Measurements from ENCODE around the gene SBNO2.

Gene SBNO2

DNA sequence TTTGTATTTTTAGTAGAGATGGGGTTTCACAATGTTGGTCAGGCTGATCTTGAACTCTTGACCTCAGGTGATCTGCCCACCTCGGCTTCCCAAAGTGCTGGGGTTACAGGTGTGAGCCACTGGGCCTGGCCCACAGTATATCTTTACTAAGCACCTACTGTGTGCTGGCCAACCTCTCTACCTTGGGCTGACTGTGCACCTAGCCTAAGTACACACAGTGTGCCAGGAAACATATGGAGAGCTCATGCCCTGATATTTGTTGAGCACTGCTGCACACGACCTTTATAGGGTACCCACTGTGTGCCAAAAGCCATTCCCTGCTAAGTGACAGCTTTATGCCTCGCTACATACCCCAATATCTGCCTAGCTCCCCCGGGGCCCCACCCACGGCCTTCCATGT, 113.4 kb downstream of the SBNO2 start:
- Histone ChIP-seq H3K9me3 (ENCODE audit: insufficient read depth, low read depth, low read length) (peaks cover 25% of the 10 kb centered on the region; the same call in 1 of the 2 replicates), H3K79me2 (ENCODE audit: insufficient read depth, low read length) (no peaks in the 10 kb centered on the region), H3K9me2 (replicated peaks; ENCODE audit: low read depth, low read length) (no peaks in the 10 kb centered on the region), H2AFZ (ENCODE audit: low read length) (no peak overlapping the region), H4K20me1 (ENCODE audit: insufficient read depth, low read length, poor library complexity, severe bottlenecking) (no peaks in the 10 kb centered on the region), H3K4me3 (ENCODE audit: low read length, poor library complexity, severe bottlenecking) (no peak overlapping the region), H3K9ac (ENCODE audit: low read depth, low read length, poor library complexity, severe bottlenecking) (no peak overlapping the region), H3K27me3 (ENCODE audit: insufficient read depth, low read length, poor library complexity, severe bottlenecking) (no peaks in the 10 kb centered on the region), H3K4me1 (ENCODE audit: insufficient read depth, low read length, poor library complexity, severe bottlenecking) (peaks cover under 1% of the 10 kb centered on the region), H3F3A (ENCODE audit: low read depth) (no peaks in the 10 kb centered on the region), H3K4me2 (ENCODE audit: low read depth, low read length, poor library complexity, severe bottlenecking) (no peak overlapping the region), H3K36me3 (ENCODE audit: insufficient read depth, low read length) (no peaks in the 10 kb centered on the region)
- TF ChIP-seq, protein P1, sequence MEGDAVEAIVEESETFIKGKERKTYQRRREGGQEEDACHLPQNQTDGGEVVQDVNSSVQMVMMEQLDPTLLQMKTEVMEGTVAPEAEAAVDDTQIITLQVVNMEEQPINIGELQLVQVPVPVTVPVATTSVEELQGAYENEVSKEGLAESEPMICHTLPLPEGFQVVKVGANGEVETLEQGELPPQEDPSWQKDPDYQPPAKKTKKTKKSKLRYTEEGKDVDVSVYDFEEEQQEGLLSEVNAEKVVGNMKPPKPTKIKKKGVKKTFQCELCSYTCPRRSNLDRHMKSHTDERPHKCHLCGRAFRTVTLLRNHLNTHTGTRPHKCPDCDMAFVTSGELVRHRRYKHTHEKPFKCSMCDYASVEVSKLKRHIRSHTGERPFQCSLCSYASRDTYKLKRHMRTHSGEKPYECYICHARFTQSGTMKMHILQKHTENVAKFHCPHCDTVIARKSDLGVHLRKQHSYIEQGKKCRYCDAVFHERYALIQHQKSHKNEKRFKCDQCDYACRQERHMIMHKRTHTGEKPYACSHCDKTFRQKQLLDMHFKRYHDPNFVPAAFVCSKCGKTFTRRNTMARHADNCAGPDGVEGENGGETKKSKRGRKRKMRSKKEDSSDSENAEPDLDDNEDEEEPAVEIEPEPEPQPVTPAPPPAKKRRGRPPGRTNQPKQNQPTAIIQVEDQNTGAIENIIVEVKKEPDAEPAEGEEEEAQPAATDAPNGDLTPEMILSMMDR (conservative IDR thresholded peaks at IDR 0.05; ENCODE audit: low read length), result no peak
- no peak for TF ChIP-seq EZH2phosphoT487 (IDR thresholded peaks at IDR 0.05; ENCODE audit: borderline replicate concordance)

DNA sequence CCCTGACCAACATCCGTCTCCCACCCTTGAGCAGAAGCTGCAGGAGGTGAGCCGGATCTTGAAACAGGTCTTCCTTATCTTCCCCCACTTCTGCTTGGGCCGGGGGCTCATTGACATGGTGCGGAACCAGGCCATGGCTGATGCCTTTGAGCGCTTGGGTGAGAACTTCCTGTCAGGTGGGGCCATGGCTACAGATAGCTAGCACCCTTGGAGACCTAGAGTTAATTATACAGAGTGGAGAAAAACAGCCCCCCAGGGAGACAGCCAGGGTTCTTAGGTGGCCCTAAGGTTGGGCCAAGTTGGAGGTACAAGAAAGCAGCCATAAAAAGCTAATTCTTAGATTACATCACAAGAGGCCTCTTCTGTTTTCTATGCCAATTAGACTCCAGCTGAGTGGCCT, 116.0 kb downstream of the SBNO2 start:
- Histone ChIP-seq H4K20me1 (ENCODE audit: insufficient read depth, low read length, poor library complexity, severe bottlenecking) (no peaks in the 10 kb centered on the region), H3F3A (ENCODE audit: low read depth) (no peaks in the 10 kb centered on the region), H3K9me3 (ENCODE audit: insufficient read depth, low read depth, low read length) (peaks cover 25% of the 10 kb centered on the region; the same call in 1 of the 2 replicates), H3K36me3 (ENCODE audit: insufficient read depth, low read length) (no peaks in the 10 kb centered on the region), H3K27me3 (ENCODE audit: insufficient read depth, low read length, poor library complexity, severe bottlenecking) (no peaks in the 10 kb centered on the region), H3K4me1 (ENCODE audit: insufficient read depth, low read length, poor library complexity, severe bottlenecking) (no peaks in the 10 kb centered on the region), H3K79me2 (ENCODE audit: insufficient read depth, low read length) (no peaks in the 10 kb centered on the region), H2AFZ (ENCODE audit: low read length) (no peak overlapping the region), H3K4me2 (ENCODE audit: low read depth, low read length, poor library complexity, severe bottlenecking) (no peak overlapping the region), H3K9ac (ENCODE audit: low read depth, low read length, poor library complexity, severe bottlenecking) (no peak overlapping the region), H3K9me2 (replicated peaks; ENCODE audit: low read depth, low read length) (no peaks in the 10 kb centered on the region), H3K4me3 (ENCODE audit: low read length, poor library complexity, severe bottlenecking) (no peak overlapping the region)
- TF ChIP-seq, protein P1 (conservative IDR thresholded peaks at IDR 0.05; ENCODE audit: low read length), result no peak
- TF ChIP-seq EZH2phosphoT487 (IDR thresholded peaks at IDR 0.05; ENCODE audit: borderline replicate concordance), result no peak

Data from Loucy (cell line).